Mesenchymal stem cell (in vitro differentiated cells and primary cell): ENCODE measurements around the gene ASTN2.

Source experiments
- DNase-seq: peaks from one replicate; pipeline ENCODE4 v3.0.0-alpha.2; 2013
- H2AFZ ChIP-seq: one replicate; pipeline ENCODE4 v1.6.1; 2013; ENCODE audit warnings: low read depth, mild to moderate bottlenecking, control low read depth, inconsistent platforms, low read length, moderate library complexity
- H2AK5ac ChIP-seq: 2 replicates; pipeline ENCODE4 v1.6.1; 2013; ENCODE audit warnings: low read length, moderate library complexity, mild to moderate bottlenecking, inconsistent platforms; ENCODE audit not compliant: severe bottlenecking
- H2BK120ac ChIP-seq: one replicate; pipeline ENCODE4 v1.6.1; 2013; ENCODE audit warnings: low read depth, mild to moderate bottlenecking, inconsistent platforms, low read length, moderate library complexity
- H2BK12ac ChIP-seq, 2 experiments: one replicate each; pipeline ENCODE4 v1.6.1; 2013; ENCODE audit warnings: inconsistent platforms in 2 of 2, low read length in 2 of 2, mild to moderate bottlenecking in 2 of 2, moderate library complexity in 2 of 2, control low read depth in 1 of 2
- H2BK15ac ChIP-seq: one replicate; pipeline ENCODE4 v1.6.1; 2013; ENCODE audit warnings: mild to moderate bottlenecking, low read depth, inconsistent platforms; ENCODE audit not compliant: poor library complexity, severe bottlenecking
- H2BK5ac ChIP-seq: 2 replicates; pipeline ENCODE4 v1.6.1; 2013; ENCODE audit warnings: low read depth, mild to moderate bottlenecking, low read length, control low read depth, inconsistent platforms; ENCODE audit not compliant: poor library complexity, severe bottlenecking
- H3K14ac ChIP-seq, 2 experiments: one replicate each; pipeline ENCODE4 v1.6.1; 2013; ENCODE audit warnings: inconsistent platforms in 2 of 2, low read length in 2 of 2, control low read depth in 1 of 2, mild to moderate bottlenecking in 1 of 2, moderate library complexity in 1 of 2
- H3K18ac ChIP-seq, 2 experiments: one replicate each; pipeline ENCODE4 v1.6.1; 2013; ENCODE audit warnings: inconsistent platforms in 2 of 2, low read length in 2 of 2, control low read depth in 1 of 2, low read depth in 1 of 2, mild to moderate bottlenecking in 1 of 2
- H3K23ac ChIP-seq, 2 experiments: one replicate each; pipeline ENCODE4 v1.6.1; 2013; ENCODE audit warnings: inconsistent platforms in 2 of 2, low read length in 2 of 2, mild to moderate bottlenecking in 2 of 2, moderate library complexity in 2 of 2, control low read depth in 1 of 2
- H3K27ac ChIP-seq: 2 replicates; pipeline ENCODE4 v1.5.1; 2013; ENCODE audit warnings: mild to moderate bottlenecking, moderate library complexity, low read length, control low read depth, inconsistent platforms; ENCODE audit not compliant: poor library complexity, severe bottlenecking
- H3K27me3 ChIP-seq, 2 experiments: 2 replicates each; pipeline versions ENCODE4 v1.6.1 to v1.7.0; 2013; ENCODE audit warnings: low read length in 2 of 2, mild to moderate bottlenecking in 2 of 2, moderate library complexity in 2 of 2, control low read depth in 1 of 2, inconsistent platforms in 1 of 2; ENCODE audit not compliant: control insufficient read depth in 1 of 2, insufficient read depth in 1 of 2
- H3K36me3 ChIP-seq, 2 experiments: 2 replicates each; pipeline versions ENCODE4 v1.6.1 to v1.7.0; 2013; ENCODE audit warnings: low read length in 2 of 2, control low read depth in 1 of 2, inconsistent platforms in 1 of 2, low read depth in 1 of 2, mild to moderate bottlenecking in 1 of 2; ENCODE audit not compliant: insufficient read depth in 2 of 2, control insufficient read depth in 1 of 2
- H3K4ac ChIP-seq, 2 experiments: one replicate each; pipeline ENCODE4 v1.6.1; 2013; ENCODE audit warnings: inconsistent platforms in 2 of 2, low read length in 2 of 2, mild to moderate bottlenecking in 2 of 2, moderate library complexity in 2 of 2, control low read depth in 1 of 2, low read depth in 1 of 2
- H3K4me1 ChIP-seq: 2 replicates; pipeline ENCODE4 v1.6.1; 2013; ENCODE audit warnings: low read depth, low read length, control low read depth; ENCODE audit not compliant: control insufficient read depth, insufficient read depth
- H3K4me2 ChIP-seq: 2 replicates; pipeline ENCODE4 v1.6.1; 2013; ENCODE audit warnings: low read length, mild to moderate bottlenecking, inconsistent platforms; ENCODE audit not compliant: poor library complexity, severe bottlenecking
- H3K4me3 ChIP-seq, 2 experiments: 2 replicates each; pipeline versions ENCODE4 v1.5.1 to v1.7.0; 2013; ENCODE audit warnings: low read length in 2 of 2, mild to moderate bottlenecking in 2 of 2, control low read depth in 1 of 2, low read depth in 1 of 2; ENCODE audit not compliant: insufficient read depth in 1 of 2
- H3K79me1 ChIP-seq: replicated peaks from 2 replicates; pipeline ENCODE4 v1.6.1; 2013; ENCODE audit warnings: mild to moderate bottlenecking, control low read depth, low read length, inconsistent platforms; ENCODE audit not compliant: poor library complexity, severe bottlenecking
- H3K9ac ChIP-seq: 2 replicates; pipeline ENCODE4 v1.7.0; 2013; ENCODE audit warnings: mild to moderate bottlenecking, low read length, moderate library complexity
- H3K9me3 ChIP-seq: 2 replicates; pipeline ENCODE4 v1.7.0; 2013; ENCODE audit warnings: mild to moderate bottlenecking, low read length; ENCODE audit not compliant: control insufficient read depth
- H4K8ac ChIP-seq: one replicate; pipeline ENCODE4 v1.6.1; 2013; ENCODE audit warnings: inconsistent platforms, mild to moderate bottlenecking, low read length, moderate library complexity
- H4K91ac ChIP-seq: one replicate; pipeline ENCODE4 v1.6.1; 2013; ENCODE audit warnings: mild to moderate bottlenecking, low read length, inconsistent platforms
- WGBS: methylation state at CpG from one replicate; pipeline ENCODE4 v1.1.7; 2013; ENCODE audit warnings: mixed read lengths; 5-methylcytosine and 5-hydroxymethylcytosine counted together

Gene ASTN2

DNA sequence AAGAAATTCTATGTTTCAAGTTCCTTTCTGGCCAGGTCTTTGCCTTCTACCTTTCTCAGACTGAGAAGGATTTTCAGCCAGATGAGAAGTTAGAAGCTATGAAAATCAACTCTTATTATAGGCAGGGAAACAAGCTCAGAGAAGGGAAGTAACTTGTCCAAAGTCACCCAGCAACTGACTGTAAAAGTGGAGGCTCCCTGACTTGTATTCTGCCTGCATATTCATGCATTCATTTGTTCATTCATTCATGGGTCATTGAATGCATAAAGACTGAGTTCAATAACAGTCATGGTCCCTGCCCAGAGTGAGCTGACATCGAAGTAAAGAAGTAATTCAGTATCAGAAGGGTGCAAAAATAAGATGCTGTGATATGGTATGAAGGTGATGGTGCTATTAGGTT lies 1021.7 kb downstream of the ASTN2 start:
- no peak overlapping the region for H2BK15ac ChIP-seq
- no peak for DNase-seq
- H2BK12ac ChIP-seq = no peak overlapping the region
- no peaks in the 10 kb centered on the region for H3K79me1 ChIP-seq
- H3K4me1 ChIP-seq = peaks cover 8% of the 10 kb centered on the region
- H3K27ac ChIP-seq = no peak overlapping the region
- no peak overlapping the region for H2AK5ac ChIP-seq
- H3K14ac ChIP-seq = no peak overlapping the region
- H3K27me3 ChIP-seq = no peaks in the 10 kb centered on the region
- H3K4ac ChIP-seq = no peak overlapping the region
- peaks cover 13 to 97% of the 10 kb centered on the region in 2 experiments for H3K36me3 ChIP-seq
- H4K91ac ChIP-seq = no peak overlapping the region
- H3K4me3 ChIP-seq = no peak overlapping the region
- H3K23ac ChIP-seq = no peak overlapping the region
- H2BK5ac ChIP-seq = no peak overlapping the region
- no peak overlapping the region for H2AFZ ChIP-seq
- H3K18ac ChIP-seq = no peak overlapping the region
- H2BK120ac ChIP-seq = no peak overlapping the region
- H3K4me2 ChIP-seq = no peak overlapping the region
- H3K9me3 ChIP-seq = no peaks in the 10 kb centered on the region
- H3K9ac ChIP-seq = no peak overlapping the region
- 100% methylated on average over 1 of the region's 1 CpG for WGBS
- H4K8ac ChIP-seq = no peak overlapping the region

DNA sequence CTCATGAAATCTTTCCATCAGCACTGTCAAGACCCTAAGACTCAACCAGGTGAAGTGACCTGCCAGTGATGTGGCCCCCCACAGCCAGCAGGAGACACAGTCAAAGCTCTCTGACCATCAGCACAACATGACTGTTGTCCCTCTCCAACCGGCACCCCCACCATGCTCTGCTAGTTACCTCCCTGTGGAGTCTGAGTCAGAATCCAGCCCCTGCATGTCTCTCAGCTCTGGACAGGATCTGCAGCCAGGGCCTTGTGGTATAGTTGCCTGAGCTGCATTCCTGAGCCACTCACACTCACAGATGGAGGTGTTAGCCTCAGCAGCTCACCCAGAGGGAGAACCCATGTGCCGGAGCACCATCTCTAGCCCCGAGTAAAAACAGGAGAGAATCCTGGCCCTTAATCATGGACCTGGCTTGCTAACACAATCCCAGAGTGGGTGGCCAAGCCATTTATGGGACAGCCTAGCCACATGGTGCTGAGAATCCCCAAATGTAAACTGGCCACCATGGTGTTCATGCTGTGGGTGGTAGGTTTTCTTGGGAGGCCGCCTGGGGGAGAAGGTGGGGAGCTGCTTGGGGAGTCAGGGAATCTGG lies 1023.5 kb downstream of the ASTN2 start:
- Histone ChIP-seq H3K4me2 (no peak overlapping the region), H3K27me3 (no peaks in the 10 kb centered on the region), H2BK120ac (no peak overlapping the region), H2AFZ (no peak overlapping the region), H2AK5ac (peak overlapping the region; percentile 34), H4K8ac (no peak overlapping the region), H3K79me1 (no peaks in the 10 kb centered on the region), H2BK12ac (no peak overlapping the region), H3K23ac (no peak overlapping the region), H3K18ac (peak overlapping the region in 1 of 2 experiments; percentile 19), H3K4me3 (no peak overlapping the region), H3K36me3 (peaks cover 14 to 97% of the 10 kb centered on the region in 2 experiments), H3K9me3 (no peaks in the 10 kb centered on the region), H3K14ac (no peak overlapping the region), H3K9ac (no peak overlapping the region), H3K4me1 (peaks cover 16% of the 10 kb centered on the region), H2BK15ac (no peak overlapping the region), H2BK5ac (no peak overlapping the region), H4K91ac (no peak overlapping the region), H3K27ac (peak overlapping the region; percentile 53), H3K4ac (no peak overlapping the region)
- WGBS = 84% methylated on average over 4 of the region's 4 CpGs
- peak; percentile 52 for DNase-seq

DNA sequence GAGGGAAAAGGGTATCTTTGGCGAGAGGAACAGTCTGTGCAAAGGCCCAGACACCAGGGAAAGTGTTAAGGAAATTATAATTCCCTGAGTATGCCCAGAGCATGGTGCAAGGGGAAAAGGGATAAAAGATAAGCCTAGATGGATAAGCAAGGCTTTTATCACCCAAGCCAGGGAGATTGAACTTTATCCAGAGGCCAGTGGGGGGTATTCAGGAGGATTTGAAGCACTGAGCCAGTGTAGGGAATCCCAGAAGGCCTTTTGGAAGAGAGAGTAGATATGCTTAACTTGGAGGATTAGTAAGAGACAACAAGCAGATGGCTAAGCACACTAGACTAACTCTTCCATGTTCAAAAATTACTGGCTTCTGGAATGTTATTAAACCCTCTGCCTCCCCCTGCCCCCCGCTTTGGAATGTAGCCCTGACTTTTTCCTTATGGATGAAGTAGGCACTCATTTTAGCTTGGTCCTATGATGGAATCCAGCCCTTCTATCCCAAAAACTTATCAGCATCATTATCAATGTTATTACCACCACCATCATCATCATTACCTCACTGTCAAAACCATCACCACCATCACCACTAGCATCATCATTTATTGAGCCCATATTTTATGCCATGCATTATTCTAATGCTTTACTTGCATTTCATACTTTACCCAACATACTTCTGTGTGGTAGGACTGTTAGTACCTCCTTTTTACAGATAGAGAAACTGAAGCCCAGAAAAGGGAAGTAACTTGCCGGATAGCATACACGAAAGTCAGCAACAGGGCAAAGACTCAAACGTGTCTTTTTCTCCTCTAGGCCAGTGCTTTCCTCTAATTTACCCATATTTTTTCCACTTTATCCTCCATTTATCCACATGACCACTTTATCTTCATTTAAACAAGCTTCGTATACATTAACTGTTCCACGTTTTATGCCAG lies 1024.3 kb downstream of the ASTN2 start:
- no peak overlapping the region for H3K23ac ChIP-seq
- H3K4me3 ChIP-seq = no peak overlapping the region
- no peak overlapping the region for H2BK15ac ChIP-seq
- peak overlapping the region; percentile 96 for H2AK5ac ChIP-seq
- 94% methylated on average over 7 of the region's 7 CpGs for WGBS
- DNase-seq = no peak
- H4K91ac ChIP-seq = no peak overlapping the region
- H3K27ac ChIP-seq = peak overlapping the region; percentile 69
- no peak overlapping the region for H3K4ac ChIP-seq
- no peak overlapping the region for H4K8ac ChIP-seq
- H3K4me2 ChIP-seq = no peak overlapping the region
- no peaks in the 10 kb centered on the region for H3K27me3 ChIP-seq
- H3K9ac ChIP-seq = no peak overlapping the region
- H2BK5ac ChIP-seq = peak overlapping the region; percentile 58
- H3K9me3 ChIP-seq = no peaks in the 10 kb centered on the region
- H2BK12ac ChIP-seq = no peak overlapping the region
- H2BK120ac ChIP-seq = no peak overlapping the region
- H3K4me1 ChIP-seq = peaks cover 16% of the 10 kb centered on the region
- H3K14ac ChIP-seq = no peak overlapping the region
- H2AFZ ChIP-seq = no peak overlapping the region
- peaks cover 12 to 97% of the 10 kb centered on the region in 2 experiments for H3K36me3 ChIP-seq
- no peaks in the 10 kb centered on the region for H3K79me1 ChIP-seq
- no peak overlapping the region for H3K18ac ChIP-seq

DNA sequence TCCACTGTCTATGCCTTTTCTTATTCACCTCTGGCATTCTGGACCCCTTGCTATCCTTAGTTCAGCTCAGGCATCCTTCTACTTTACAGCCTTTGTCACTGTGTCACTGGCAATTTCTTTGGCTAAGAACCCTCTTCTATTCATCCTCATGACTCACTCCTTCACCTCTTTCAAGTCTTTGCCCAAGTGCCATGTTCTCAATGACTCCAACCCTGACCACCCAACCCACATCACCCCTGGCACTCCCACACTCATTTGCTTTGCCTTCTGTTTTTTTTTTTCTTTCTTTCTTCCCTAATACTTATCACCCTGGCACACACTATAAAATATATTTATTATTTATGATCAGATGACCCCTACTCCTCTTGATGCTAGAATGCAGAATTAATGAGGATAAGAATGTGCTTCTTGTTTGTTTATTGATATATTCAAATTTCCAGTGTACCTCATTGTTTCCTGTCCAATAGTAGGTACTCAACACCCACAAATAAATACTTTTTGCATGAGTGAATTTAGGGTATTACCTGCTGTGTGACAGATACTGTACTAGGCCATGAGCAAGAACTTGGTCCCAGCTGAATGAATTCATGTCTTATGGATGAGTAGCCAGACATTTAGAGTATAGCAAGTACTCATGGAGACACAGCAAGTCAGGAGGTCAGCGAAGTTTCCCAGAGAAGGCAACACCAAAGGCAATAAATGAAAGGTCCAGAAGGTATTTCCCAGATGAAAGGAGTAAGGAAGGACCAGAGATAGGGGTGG lies 1025.1 kb downstream of the ASTN2 start:
- no peak overlapping the region for H4K91ac ChIP-seq
- H2BK5ac ChIP-seq = peak overlapping the region; percentile 58

More for the DNA sequence above, 1025.1 kb downstream of the ASTN2 start:
- H2BK12ac ChIP-seq = no peak overlapping the region
- no peak overlapping the region for H3K4me3 ChIP-seq
- peak overlapping the region; percentile 96 for H2AK5ac ChIP-seq
- H3K14ac ChIP-seq = no peak overlapping the region
- no peaks in the 10 kb centered on the region for H3K79me1 ChIP-seq
- no peak overlapping the region for H2BK15ac ChIP-seq
- no peaks in the 10 kb centered on the region for H3K9me3 ChIP-seq
- H3K36me3 ChIP-seq = peaks cover 12 to 95% of the 10 kb centered on the region in 2 experiments
- H4K8ac ChIP-seq = no peak overlapping the region
- peak overlapping the region; percentile 69 for H3K27ac ChIP-seq
- peaks cover 16% of the 10 kb centered on the region for H3K4me1 ChIP-seq
- H3K4me2 ChIP-seq = no peak overlapping the region
- no peak for DNase-seq
- no peak overlapping the region for H3K9ac ChIP-seq
- H3K18ac ChIP-seq = no peak overlapping the region
- no peak overlapping the region for H2AFZ ChIP-seq
- WGBS = 93% methylated on average over 1 of the region's 1 CpG
- H3K27me3 ChIP-seq = no peaks in the 10 kb centered on the region
- H3K4ac ChIP-seq = no peak overlapping the region
- H3K23ac ChIP-seq = no peak overlapping the region
- no peak overlapping the region for H2BK120ac ChIP-seq
